Prostate gland (tissue), 2 donors: ENCODE results near the gene SKA2. TPM values are rescaled to one million over a fixed set of nuclear protein-coding genes. Genes with fewer than 3 reads are reported as not detected.
A peak's percentile ranks its signal among the peaks of the same experiment; 100 is the strongest.

Experiments used
- DNase-seq: peaks from one replicate; pipeline ENCODE4 v3.0.0-alpha.2; 2019; ENCODE audit warnings: low spot score
- H3K27ac ChIP-seq, 2 donors: fragments of 200-600 bp; sonication (generic); 2 replicates each; pipeline ENCODE4 v1.5.1; 2017 to 2019
- H3K27me3 ChIP-seq: fragments of 200-600 bp; sonication (generic); replicated peaks from 2 replicates; pipeline ENCODE4 v1.5.1; 2019; ENCODE audit not compliant: insufficient read depth
- H3K36me3 ChIP-seq, 2 donors: fragments of 200-600 bp; sonication (generic); 1 replicate in 1 of 2; 2 replicates in 1 of 2; pipeline versions ENCODE4 v1.5.1 to v1.8.1; 2017 to 2019
- H3K4me1 ChIP-seq: fragments of 200-600 bp; sonication (generic); replicated peaks from 2 replicates; pipeline ENCODE4 v1.5.1; 2019
- H3K4me3 ChIP-seq, 2 donors: fragments of 200-600 bp; sonication (generic); 2 replicates each; pipeline ENCODE4 v1.5.1; 2017 to 2019
- H3K9me3 ChIP-seq: fragments of 200-600 bp; sonication (generic); 2 replicates; pipeline ENCODE4 v1.5.1; 2017
- POLR2A ChIP-seq: fragments of 450-650 bp; IDR thresholded peaks from one replicate; pipeline ENCODE4 v1.6.1; 2016; ENCODE audit warnings: antibody characterized with exemption, mild to moderate bottlenecking
- POLR2AphosphoS5 ChIP-seq: sonication (generic); formaldehyde crosslinking; IDR thresholded peaks from one replicate; pipeline ENCODE4 v1.6.1; 2017; ENCODE audit warnings: antibody characterized with exemption
- WGBS: methylation state at CpG from one replicate; pipeline ENCODE4 v1.1.5; 2018; 5-methylcytosine and 5-hydroxymethylcytosine counted together
- intact Hi-C: fragments of 100-400 bp; cut with DNase I; formaldehyde crosslinking; loops from one replicate; pipeline ENCODE4 v1.14.2; 2022
- total RNA-seq, 2 donors: library from RNA; depleted of rRNA; stranded (reverse); fragments of >200 nt; gene quantifications; one replicate each; pipeline ENCODE4 v1.1.0, GENCODE V29; 2016
- TF ChIP-seq, protein P1 (sequence below), 4 experiments: fragments of 200-600 bp in 2 of 4; fragments of 450-650 bp in 2 of 4; sonication (generic) in 2 of 4; IDR thresholded peaks; 1 replicate in 3 of 4; 2 replicates in 1 of 4; pipeline ENCODE4 v1.5.1; 2016 to 2019; ENCODE audit warnings: antibody characterized with exemption in 4 of 4, mild to moderate bottlenecking in 2 of 4, moderate library complexity in 2 of 4

SKA2 gene
- total RNA-seq, 2 donors from 2014 or later = 24.5 to 55.0 TPM

GRCh38 chr17:59106463-59107305 is 48.3 kb downstream of the SKA2 start, which contains the start of gene TRIM37:
Gene TRIM37, minus strand, starts transcription at chr17:59106880. Its CDS starts 419 bp downstream, at chr17:59106461.
- peak; percentile 77 for TF ChIP-seq POLR2A
- TF ChIP-seq, protein P1, sequence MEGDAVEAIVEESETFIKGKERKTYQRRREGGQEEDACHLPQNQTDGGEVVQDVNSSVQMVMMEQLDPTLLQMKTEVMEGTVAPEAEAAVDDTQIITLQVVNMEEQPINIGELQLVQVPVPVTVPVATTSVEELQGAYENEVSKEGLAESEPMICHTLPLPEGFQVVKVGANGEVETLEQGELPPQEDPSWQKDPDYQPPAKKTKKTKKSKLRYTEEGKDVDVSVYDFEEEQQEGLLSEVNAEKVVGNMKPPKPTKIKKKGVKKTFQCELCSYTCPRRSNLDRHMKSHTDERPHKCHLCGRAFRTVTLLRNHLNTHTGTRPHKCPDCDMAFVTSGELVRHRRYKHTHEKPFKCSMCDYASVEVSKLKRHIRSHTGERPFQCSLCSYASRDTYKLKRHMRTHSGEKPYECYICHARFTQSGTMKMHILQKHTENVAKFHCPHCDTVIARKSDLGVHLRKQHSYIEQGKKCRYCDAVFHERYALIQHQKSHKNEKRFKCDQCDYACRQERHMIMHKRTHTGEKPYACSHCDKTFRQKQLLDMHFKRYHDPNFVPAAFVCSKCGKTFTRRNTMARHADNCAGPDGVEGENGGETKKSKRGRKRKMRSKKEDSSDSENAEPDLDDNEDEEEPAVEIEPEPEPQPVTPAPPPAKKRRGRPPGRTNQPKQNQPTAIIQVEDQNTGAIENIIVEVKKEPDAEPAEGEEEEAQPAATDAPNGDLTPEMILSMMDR (IDR thresholded peaks at IDR 0.05) = peak in 2 of 4 experiments; percentile 26 to 37
- TF ChIP-seq POLR2AphosphoS5 = peak; percentile 98
- Histone ChIP-seq H3K27me3 (no peaks in the 10 kb centered on the region), H3K9me3 (no peaks in the 10 kb centered on the region), H3K4me3 (peak within 1 kb of the TSS; percentile 87 to 89), H3K4me1 (peaks cover 2% of the 10 kb centered on the region), H3K27ac (peak within 1 kb of the TSS; percentile 91), H3K36me3 (no peaks in the 10 kb centered on the region)
- DNase-seq = peak; percentile 97
- under 1% methylated on average over 72 of the region's 89 CpGs for WGBS
- intact Hi-C loops = loop anchor here (5.0 kb wide), 1 partner anchor 51 kb away; the partner anchor contains the start of genes PRR11 and SKA2

DNA sequence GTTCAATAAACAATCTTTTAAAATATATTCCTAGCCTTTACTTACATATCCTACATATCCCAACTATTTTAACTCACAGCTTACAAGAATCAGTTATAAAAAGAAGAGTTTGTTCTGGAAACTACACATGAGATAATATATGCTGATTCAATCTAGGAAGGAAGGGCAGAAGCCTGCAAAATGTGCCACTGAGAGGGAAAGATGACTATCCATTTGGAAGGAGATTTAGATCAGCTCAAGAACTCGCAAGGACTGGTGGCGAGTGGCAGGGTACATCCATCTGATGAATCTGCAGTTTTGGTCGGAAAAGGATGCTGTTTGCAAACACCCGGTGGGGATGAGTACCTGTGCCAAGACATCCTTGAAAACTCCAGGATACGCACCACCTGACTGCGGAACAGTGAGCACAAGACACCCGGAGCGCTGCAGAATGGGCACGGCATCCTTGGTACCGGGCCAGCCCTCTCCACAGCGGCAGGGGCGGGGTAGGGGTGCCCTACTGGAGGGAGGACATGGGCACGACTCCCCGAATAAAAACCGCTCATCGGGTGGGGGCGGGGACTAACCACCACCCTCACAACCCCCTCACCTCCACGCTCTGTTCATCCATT is 49.0 kb downstream of the SKA2 start:
- peak overlapping the region; percentile 87 to 89 for H3K4me3 ChIP-seq
- H3K4me1 ChIP-seq = peaks cover 2% of the 10 kb centered on the region
- H3K27me3 ChIP-seq = no peaks in the 10 kb centered on the region
- H3K36me3 ChIP-seq = no peaks in the 10 kb centered on the region
- H3K9me3 ChIP-seq = no peaks in the 10 kb centered on the region
- peak; percentile 65 for DNase-seq
- TF ChIP-seq, protein P1 (IDR thresholded peaks at IDR 0.05) = no peak
- TF ChIP-seq POLR2A (no peak), POLR2AphosphoS5 (no peak)
- intact Hi-C loops = loop anchor here (5.0 kb wide), 1 partner anchor 51 kb away; the partner anchor contains the start of genes PRR11 and SKA2
- peak overlapping the region; percentile 91 for H3K27ac ChIP-seq
- under 1% methylated on average over 18 of the region's 18 CpGs for WGBS

- Histone ChIP-seq H3K4me3 (no peak overlapping the region), H3K36me3 (no peaks in the 10 kb centered on the region), H3K27me3 (no peaks in the 10 kb centered on the region), H3K4me1 (no peaks in the 10 kb centered on the region), H3K9me3 (no peaks in the 10 kb centered on the region), H3K27ac (no peak overlapping the region)
- DNase-seq = no peak
- TF ChIP-seq POLR2AphosphoS5 (no peak), POLR2A (no peak)
- TF ChIP-seq, protein P1 (IDR thresholded peaks at IDR 0.05) = no peak
- 92% methylated on average over 1 of the region's 1 CpG for WGBS
- intact Hi-C loops = no loop called here
Measured at GRCh38 chr17:59101178-59101577, 53.8 kb downstream of the SKA2 start.

DNA sequence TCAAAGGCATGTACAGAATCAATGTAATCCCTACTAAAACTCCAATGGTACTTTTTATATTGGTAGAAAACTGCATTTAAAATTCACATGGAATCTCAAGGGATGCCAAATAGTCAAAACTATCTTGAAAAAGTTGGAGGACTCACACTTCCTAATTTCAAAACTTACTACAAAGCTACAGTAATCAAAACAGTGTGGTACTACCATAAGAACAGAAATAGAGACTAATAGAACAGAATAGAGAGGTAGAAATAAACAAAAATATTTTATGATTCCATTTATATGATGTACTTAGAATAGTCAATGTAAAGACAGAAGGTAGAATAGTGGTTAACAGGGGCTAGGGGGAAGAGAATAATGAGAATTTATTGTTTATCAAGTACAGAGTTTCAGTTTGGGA is 57.1 kb downstream of the SKA2 start:
- no peaks in the 10 kb centered on the region for H3K27me3 ChIP-seq
- intact Hi-C loops = no loop called here
- no peak overlapping the region for H3K4me3 ChIP-seq
- no peak for DNase-seq
- TF ChIP-seq, protein P1 (IDR thresholded peaks at IDR 0.05) = no peak
- no peak for TF ChIP-seq POLR2A
- TF ChIP-seq POLR2AphosphoS5 = no peak
- no peaks in the 10 kb centered on the region for H3K9me3 ChIP-seq
- no peaks in the 10 kb centered on the region for H3K36me3 ChIP-seq
- no peaks in the 10 kb centered on the region for H3K4me1 ChIP-seq
- H3K27ac ChIP-seq = no peak overlapping the region
